ENCODE measurements around the gene ARHGEF10L.

The ARHGEF10L gene

GRCh38 chr1:17679856-17680255 lies 140.4 kb downstream of the ARHGEF10L start:
- H3K36me3 Mint-ChIP-seq (ENCODE audit: low read depth) = peaks cover 5% of the 10 kb centered on the region
- H3K4me1 Mint-ChIP-seq = peaks cover 14% of the 10 kb centered on the region
- no peak overlapping the region for H3K27ac Mint-ChIP-seq
- no peaks in the 10 kb centered on the region for H3K9me3 Mint-ChIP-seq
- no peak for TF ChIP-seq CTCF (IDR thresholded peaks at IDR 0.05)
- no peak for DNase-seq
- peaks cover 3% of the 10 kb centered on the region for H3K27me3 Mint-ChIP-seq (ENCODE audit: low read depth, poor library complexity)
- no peak overlapping the region for H3K4me3 Mint-ChIP-seq

GRCh38 chr1:17680308-17680707 lies 140.8 kb downstream of the ARHGEF10L start:
- DNase-seq = no peak
- peaks cover 5% of the 10 kb centered on the region for H3K27me3 Mint-ChIP-seq (ENCODE audit: low read depth, poor library complexity)
- no peak overlapping the region for H3K27ac Mint-ChIP-seq
- TF ChIP-seq CTCF (IDR thresholded peaks at IDR 0.05) = no peak
- no peak overlapping the region for H3K4me3 Mint-ChIP-seq
- H3K4me1 Mint-ChIP-seq = peaks cover 19% of the 10 kb centered on the region
- H3K9me3 Mint-ChIP-seq = no peaks in the 10 kb centered on the region
- peaks cover 5% of the 10 kb centered on the region for H3K36me3 Mint-ChIP-seq (ENCODE audit: low read depth)

- TF ChIP-seq CTCF (IDR thresholded peaks at IDR 0.05) = no peak
- DNase-seq = no peak
- no peak overlapping the region for H3K27ac Mint-ChIP-seq
- peaks cover 16% of the 10 kb centered on the region for H3K36me3 Mint-ChIP-seq (ENCODE audit: low read depth)
- peaks cover 27% of the 10 kb centered on the region for H3K4me1 Mint-ChIP-seq
- H3K27me3 Mint-ChIP-seq (ENCODE audit: low read depth, poor library complexity) = peaks cover 4% of the 10 kb centered on the region
- no peak overlapping the region for H3K4me3 Mint-ChIP-seq
- H3K9me3 Mint-ChIP-seq = no peaks in the 10 kb centered on the region
Observed at GRCh38 chr1:17682400-17682799, 142.9 kb downstream of the ARHGEF10L start.

- H3K4me3 Mint-ChIP-seq = no peak overlapping the region
- no peak for DNase-seq
- H3K36me3 Mint-ChIP-seq (ENCODE audit: low read depth) = peaks cover 19% of the 10 kb centered on the region
- no peaks in the 10 kb centered on the region for H3K9me3 Mint-ChIP-seq
- H3K27me3 Mint-ChIP-seq (ENCODE audit: low read depth, poor library complexity) = peaks cover 4% of the 10 kb centered on the region
- no peak for TF ChIP-seq CTCF (IDR thresholded peaks at IDR 0.05)
- H3K4me1 Mint-ChIP-seq = peaks cover 27% of the 10 kb centered on the region
- no peak overlapping the region for H3K27ac Mint-ChIP-seq
Observed at GRCh38 chr1:17683598-17683997, 144.1 kb downstream of the ARHGEF10L start.

- peaks cover 4% of the 10 kb centered on the region for H3K27me3 Mint-ChIP-seq (ENCODE audit: low read depth, poor library complexity)
- DNase-seq = no peak
- H3K4me1 Mint-ChIP-seq = peaks cover 27% of the 10 kb centered on the region
- no peak for TF ChIP-seq CTCF (IDR thresholded peaks at IDR 0.05)
- H3K4me3 Mint-ChIP-seq = no peak overlapping the region
- H3K36me3 Mint-ChIP-seq (ENCODE audit: low read depth) = peaks cover 27% of the 10 kb centered on the region
- H3K9me3 Mint-ChIP-seq = no peaks in the 10 kb centered on the region
- H3K27ac Mint-ChIP-seq = peak overlapping the region; percentile 8
Observed at GRCh38 chr1:17684810-17685209, 145.3 kb downstream of the ARHGEF10L start.

DNA sequence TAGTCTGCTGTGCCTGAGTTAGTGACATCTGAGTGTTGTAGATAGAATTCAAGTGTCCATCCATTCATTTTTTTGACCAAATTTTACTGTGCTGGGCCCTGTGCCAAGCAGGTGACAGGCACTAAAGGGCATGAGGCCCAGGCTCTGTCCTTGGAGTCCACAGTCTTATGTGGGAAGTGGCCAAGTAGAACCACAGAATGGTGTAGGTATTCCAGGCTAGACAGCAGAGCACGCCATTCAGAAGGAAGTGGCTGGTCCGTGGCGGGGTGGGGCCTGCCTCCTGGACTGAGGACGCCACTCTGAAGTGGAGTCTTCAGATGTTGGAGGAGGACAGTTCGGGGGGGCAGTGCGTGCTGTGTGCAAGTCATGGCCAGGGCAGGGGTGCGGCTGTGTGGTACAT lies 146.8 kb downstream of the ARHGEF10L start:
- DNase-seq = no peak
- Mint-ChIP-seq H3K36me3 (ENCODE audit: low read depth) (peaks cover 32% of the 10 kb centered on the region), H3K4me1 (peaks cover 35% of the 10 kb centered on the region), H3K27me3 (ENCODE audit: low read depth, poor library complexity) (peaks cover 4% of the 10 kb centered on the region), H3K4me3 (no peak overlapping the region), H3K27ac (peak overlapping the region; percentile 29), H3K9me3 (no peaks in the 10 kb centered on the region)
- no peak for TF ChIP-seq CTCF (IDR thresholded peaks at IDR 0.05)

Measured in nephron progenitor cell (in vitro differentiated cells).